ENCODE measurements around the gene ACTG1. TPM values are rescaled to one million over a fixed set of nuclear protein-coding genes. Genes with fewer than 3 reads are reported as not detected.

ACTG1 gene
- total RNA-seq, 1 experiment from 2014 or later: 4,160 TPM

DNA sequence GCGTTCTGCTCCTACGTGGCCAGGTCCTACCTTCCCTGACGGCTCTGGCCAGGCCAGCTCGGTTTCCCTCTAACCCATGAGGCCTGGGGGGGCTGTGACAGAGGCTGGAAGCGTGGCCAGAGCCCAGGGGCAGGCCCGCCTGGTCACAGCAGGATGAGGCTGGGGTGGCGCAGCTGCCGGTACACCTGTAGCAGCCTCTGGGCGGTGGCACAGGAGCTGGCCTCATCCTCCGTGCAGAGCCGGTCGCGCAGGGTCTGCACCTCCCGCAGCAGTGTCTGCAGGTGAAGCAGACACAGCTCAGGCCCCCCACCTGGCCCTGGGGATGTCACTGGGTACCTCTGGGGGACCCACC is 28.1 kb upstream of the ACTG1 start:
- H3K36me3 Mint-ChIP-seq (ENCODE audit: insufficient read depth in 1 of 3, low read depth in 3 of 3): peaks cover 5 to 25% (median 12%) of the 10 kb centered on the region in 3 experiments; a peak in 6 of 7 replicates

More for the DNA sequence above, 28.1 kb upstream of the ACTG1 start:
- Histone ChIP-seq H3K23me2 (ENCODE audit: insufficient read length, low read depth, low read length, poor library complexity, severe bottlenecking) (peaks cover 5% of the 10 kb centered on the region), H2BK5ac (ENCODE audit: insufficient read length, low read length) (no peak overlapping the region), H4K91ac (ENCODE audit: insufficient read length, low read depth, low read length) (no peak overlapping the region), H4K20me1 (ENCODE audit: control insufficient read depth, insufficient read depth, insufficient read length) (peaks cover 4% of the 10 kb centered on the region), H3K79me2 (ENCODE audit: insufficient read depth, low read length) (no peaks in the 10 kb centered on the region), H2BK20ac (ENCODE audit: low read depth, low read length, poor library complexity, severe bottlenecking) (no peak overlapping the region), H3K27me3 (ENCODE audit: insufficient read depth, low read length) (peaks cover 7% of the 10 kb centered on the region; the same call in 1 of the 2 replicates), H3K14ac (ENCODE audit: insufficient read depth, low read length) (no peak overlapping the region), H3T11ph (ENCODE audit: low read length) (no peak overlapping the region), H3K4me1 (ENCODE audit: insufficient read depth, low read length) (no peaks in the 10 kb centered on the region), H3K79me1 (ENCODE audit: insufficient read depth, low read depth, low read length, poor library complexity, severe bottlenecking) (no peaks in the 10 kb centered on the region), H3K9ac (ENCODE audit: extremely low read depth, insufficient read length, low read length) (no peak overlapping the region), H2AFZ (ENCODE audit: low read length) (no peak overlapping the region), H3K23ac (ENCODE audit: insufficient read length, low read depth, low read length) (no peak overlapping the region), H2AK5ac (ENCODE audit: insufficient read length, low read length) (no peak overlapping the region), H3K4me2 (ENCODE audit: insufficient read depth, insufficient read length, low read length) (no peak overlapping the region), H4K5ac (ENCODE audit: insufficient read length, low read depth, low read length) (no peak overlapping the region), H2BK15ac (ENCODE audit: low read depth, low read length) (no peak overlapping the region), H2BK120ac (ENCODE audit: low read depth, low read length, poor library complexity, severe bottlenecking) (no peak overlapping the region), H2BK12ac (ENCODE audit: insufficient read length, low read depth, low read length) (no peak overlapping the region), H3K56ac (ENCODE audit: insufficient read length, low read depth, low read length) (no peak overlapping the region), H3K18ac (ENCODE audit: insufficient read length, low read depth, low read length) (no peak overlapping the region), H3K4ac (ENCODE audit: low read depth, low read length) (no peak overlapping the region), H4K8ac (replicated peaks; ENCODE audit: insufficient read length, low read depth, low read length) (no peak overlapping the region), H3K9me3 (ENCODE audit: control insufficient read depth, low read depth, low read length) (no peaks in the 10 kb centered on the region), H3K27ac (ENCODE audit: insufficient read length, low read depth, low read length) (no peak overlapping the region)
- Mint-ChIP-seq H3K4me3 (no peak overlapping the region), H3K27ac (no peak overlapping the region), H3K4me1 (0 out of 4 replicates have a peak, but pooled peaks cover 5 to 7% of the 10 kb centered on the region in 2 experiments), H3K9me3 (no peaks in the 10 kb centered on the region), H3K27me3 (ENCODE audit: low read depth) (peaks cover 11% of the 10 kb centered on the region)
- WGBS (ENCODE audit: extremely low coverage, insufficient read length, low lambda C conversion rate): no CpG with 5 or more reads among the region's 14 CpGs
- TF ChIP-seq, protein P1, sequence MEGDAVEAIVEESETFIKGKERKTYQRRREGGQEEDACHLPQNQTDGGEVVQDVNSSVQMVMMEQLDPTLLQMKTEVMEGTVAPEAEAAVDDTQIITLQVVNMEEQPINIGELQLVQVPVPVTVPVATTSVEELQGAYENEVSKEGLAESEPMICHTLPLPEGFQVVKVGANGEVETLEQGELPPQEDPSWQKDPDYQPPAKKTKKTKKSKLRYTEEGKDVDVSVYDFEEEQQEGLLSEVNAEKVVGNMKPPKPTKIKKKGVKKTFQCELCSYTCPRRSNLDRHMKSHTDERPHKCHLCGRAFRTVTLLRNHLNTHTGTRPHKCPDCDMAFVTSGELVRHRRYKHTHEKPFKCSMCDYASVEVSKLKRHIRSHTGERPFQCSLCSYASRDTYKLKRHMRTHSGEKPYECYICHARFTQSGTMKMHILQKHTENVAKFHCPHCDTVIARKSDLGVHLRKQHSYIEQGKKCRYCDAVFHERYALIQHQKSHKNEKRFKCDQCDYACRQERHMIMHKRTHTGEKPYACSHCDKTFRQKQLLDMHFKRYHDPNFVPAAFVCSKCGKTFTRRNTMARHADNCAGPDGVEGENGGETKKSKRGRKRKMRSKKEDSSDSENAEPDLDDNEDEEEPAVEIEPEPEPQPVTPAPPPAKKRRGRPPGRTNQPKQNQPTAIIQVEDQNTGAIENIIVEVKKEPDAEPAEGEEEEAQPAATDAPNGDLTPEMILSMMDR (conservative IDR thresholded peaks at IDR 0.05): no peak
- DNase-seq: no peak

Data from H9 (cell line).